ENCODE measurements around the gene TANC1. TPM values are rescaled to one million over a fixed set of nuclear protein-coding genes. Genes with fewer than 3 reads are reported as not detected.

TANC1 gene
- total RNA-seq, 6 donors from 2014 or later, result 41.6 to 101 (median 75.5) TPM

GRCh38 chr2:159098921-159099411 lies 130.5 kb downstream of the TANC1 start:
- peak overlapping the region in 3 of 4 donors; percentile 32 to 65 (median 43) for H3K27ac ChIP-seq
- TF ChIP-seq CTCF (IDR thresholded peaks at IDR 0.05) (no peak), POLR2AphosphoS5 (IDR thresholded peaks at IDR 0.05) (peak in 1 of 2 donors; percentile 13)
- peaks cover 0 to 10% (median 3%) of the 10 kb centered on the region in 4 donors for H3K9me3 ChIP-seq
- H3K36me3 ChIP-seq, result peaks cover 0 to 3% (median 0%) of the 10 kb centered on the region in 4 donors
- no peak overlapping the region for H3K4me3 ChIP-seq
- WGBS, 2 donors, result 12 to 18% methylated on average over 3 of the region's 3 CpGs
- peaks cover 32 to 52% (median 40%) of the 10 kb centered on the region in 4 donors for H3K4me1 ChIP-seq
- DNase-seq, result no peak
- no peaks in the 10 kb centered on the region for H3K27me3 ChIP-seq
- ATAC-seq (ENCODE audit: low FRiP score in 2 of 2), result no peak

- 60 to 82% methylated on average over 7 of the region's 8 CpGs for WGBS, 2 donors
- ATAC-seq (ENCODE audit: low FRiP score in 2 of 2), result peak in 1 of 2 donors; percentile 63
- DNase-seq, result no peak
- H3K27me3 ChIP-seq, result no peaks in the 10 kb centered on the region
- TF ChIP-seq POLR2AphosphoS5 (IDR thresholded peaks at IDR 0.05), result no peak
- TF ChIP-seq POLR2A (IDR thresholded peaks at IDR 0.05), result no peak
- TF ChIP-seq EP300 (IDR thresholded peaks at IDR 0.05), result no peak
- TF ChIP-seq CTCF (IDR thresholded peaks at IDR 0.05), result no peak
- H3K4me1 ChIP-seq, result peaks cover 22 to 41% (median 29%) of the 10 kb centered on the region in 4 donors
- H3K4me3 ChIP-seq, result no peak overlapping the region
- peaks cover 0 to 3% (median 0%) of the 10 kb centered on the region in 4 donors for H3K36me3 ChIP-seq
- H3K9me3 ChIP-seq, result peaks cover 0 to 2% (median 0%) of the 10 kb centered on the region in 4 donors
- H3K27ac ChIP-seq, result peak overlapping the region in 3 of 4 donors; percentile 13 to 42 (median 30)
These were observed 133.5 kb downstream of the TANC1 start for GRCh38 chr2:159101755-159102489.

- Histone ChIP-seq H3K36me3 (no peaks in the 10 kb centered on the region), H3K4me3 (no peak overlapping the region), H3K9me3 (no peaks in the 10 kb centered on the region), H3K27ac (no peak overlapping the region), H3K27me3 (no peaks in the 10 kb centered on the region), H3K4me1 (peaks cover 15 to 40% (median 21%) of the 10 kb centered on the region in 4 donors)
- 77 to 78% methylated on average over 5 of the region's 5 CpGs for WGBS, 2 donors
- TF ChIP-seq EP300 (IDR thresholded peaks at IDR 0.05), result no peak
- no peak for TF ChIP-seq POLR2A (IDR thresholded peaks at IDR 0.05)
- no peak for TF ChIP-seq POLR2AphosphoS5 (IDR thresholded peaks at IDR 0.05)
- TF ChIP-seq CTCF (IDR thresholded peaks at IDR 0.05), result no peak
- DNase-seq (no peak), ATAC-seq (ENCODE audit: low FRiP score in 2 of 2) (no peak)
These were observed 135.0 kb downstream of the TANC1 start for GRCh38 chr2:159103411-159103810.

- H3K9me3 ChIP-seq, result no peaks in the 10 kb centered on the region
- DNase-seq (no peak), ATAC-seq (ENCODE audit: low FRiP score in 2 of 2) (no peak)
- no peaks in the 10 kb centered on the region for H3K36me3 ChIP-seq
- no peak overlapping the region for H3K4me3 ChIP-seq
- H3K4me1 ChIP-seq, result peaks cover 0 to 26% (median 8%) of the 10 kb centered on the region in 4 donors
- WGBS, 2 donors, result 65 to 71% methylated on average over 5 of the region's 5 CpGs
- no peaks in the 10 kb centered on the region for H3K27me3 ChIP-seq
- no peak overlapping the region for H3K27ac ChIP-seq
- TF ChIP-seq POLR2A (IDR thresholded peaks at IDR 0.05) (no peak), CTCF (IDR thresholded peaks at IDR 0.05) (no peak), POLR2AphosphoS5 (IDR thresholded peaks at IDR 0.05) (no peak), EP300 (IDR thresholded peaks at IDR 0.05) (no peak)
These were observed 137.7 kb downstream of the TANC1 start for GRCh38 chr2:159106109-159106508.
